H1 (cell line): ENCODE measurements around the gene CTCF. TPM values are rescaled to one million over a fixed set of nuclear protein-coding genes. Genes with fewer than 3 reads are reported as not detected.

Experiments used
- CTCF ChIA-PET: fragments of 300-600 bp; sonication (Branson Sonifier 250); formaldehyde crosslinking; loops from one replicate; lab custom pipeline; 2021; ENCODE audit not compliant: partially characterized antibody; lab: Charles Lee
- POLR2A ChIA-PET: fragments of 300-600 bp; sonication (Branson Sonifier 250); formaldehyde crosslinking; loops from one replicate; lab custom pipeline; 2021; ENCODE audit warnings: inconsistent platforms; ENCODE audit not compliant: partially characterized antibody; lab: Charles Lee
- DNase-seq, 2 experiments: peaks; one replicate each; pipeline versions ENCODE4 v3.0.0 to v3.0.0-alpha.2; 2010 to 2022; ENCODE audit warnings: low spot score in 2 of 2, low read depth in 1 of 2, mixed read lengths in 1 of 2
- FAIRE-seq: peaks from 2 replicates; lab custom pipeline; 2011; peaks lifted over from hg19 to GRCh38; lab: Jason Lieb, UNC
- H2AFZ ChIP-seq: 2 replicates; pipeline ENCODE4 v1.8.1; 2012; ENCODE audit warnings: low read length, inconsistent platforms
- H2AK5ac ChIP-seq: 2 replicates; pipeline ENCODE4 v1.6.1; 2013; ENCODE audit warnings: low read depth, low read length
- H2BK120ac ChIP-seq: replicated peaks from 2 replicates; pipeline ENCODE3; 2013; ENCODE audit warnings: low read depth, low read length, inconsistent platforms
- H2BK12ac ChIP-seq: 2 replicates; pipeline ENCODE4 v1.6.1; 2013; ENCODE audit warnings: low read depth, low read length
- H2BK15ac ChIP-seq: 2 replicates; pipeline ENCODE4 v1.6.1; 2013; ENCODE audit warnings: low read length
- H2BK20ac ChIP-seq: 2 replicates; pipeline ENCODE4 v1.6.1; 2013; ENCODE audit warnings: low read length
- H2BK5ac ChIP-seq: 2 replicates; pipeline ENCODE4 v1.6.1; 2013; ENCODE audit warnings: low read depth, low read length
- H3K14ac ChIP-seq: 2 replicates; pipeline ENCODE4 v1.6.1; 2013; ENCODE audit warnings: inconsistent platforms; ENCODE audit not compliant: insufficient read length
- H3K18ac ChIP-seq: 2 replicates; pipeline ENCODE4 v1.6.1; 2013; ENCODE audit warnings: low read length; ENCODE audit errors: extremely low read depth
- H3K23ac ChIP-seq: 2 replicates; pipeline ENCODE4 v1.6.1; 2013; ENCODE audit warnings: inconsistent platforms; ENCODE audit not compliant: insufficient read length
- H3K23me2 ChIP-seq: 2 replicates; pipeline ENCODE4 v1.6.1; 2013; ENCODE audit warnings: low read depth, low read length
- H3K27ac ChIP-seq: 2 replicates; pipeline ENCODE4 v1.6.1; 2011; ENCODE audit warnings: low read depth, low read length, inconsistent platforms
- H3K27me3 ChIP-seq, 4 experiments: replicated peaks in 1 of 4; 1 replicate in 1 of 4; 2 replicates in 3 of 4; pipeline versions ENCODE4 v1.6.1 to v1.8.1; 2011 to 2013; ENCODE audit warnings: low read length in 3 of 4, mild to moderate bottlenecking in 3 of 4, inconsistent platforms in 2 of 4, mixed read lengths in 2 of 4, moderate library complexity in 1 of 4; ENCODE audit not compliant: control insufficient read depth in 3 of 4, insufficient read depth in 3 of 4; ENCODE audit errors: extremely low read depth in 1 of 4
- H3K36me3 ChIP-seq, 4 experiments: 2 replicates each; pipeline versions ENCODE4 v1.6.1 to v1.8.1; 2011 to 2013; ENCODE audit warnings: mild to moderate bottlenecking in 4 of 4, low read length in 3 of 4, moderate library complexity in 2 of 4, control low read depth in 1 of 4, inconsistent platforms in 1 of 4; ENCODE audit not compliant: insufficient read depth in 4 of 4, control insufficient read depth in 2 of 4
- H3K4ac ChIP-seq: replicated peaks from 2 replicates; pipeline ENCODE3; 2013; ENCODE audit warnings: low read length, low read depth, mixed read lengths, inconsistent platforms; ENCODE audit not compliant: insufficient read length
- H3K4me1 ChIP-seq, 4 experiments: replicated peaks in 1 of 4; 1 replicate in 1 of 4; 2 replicates in 3 of 4; pipeline versions ENCODE4 v1.6.1 to v1.8.1; 2011 to 2013; ENCODE audit warnings: low read length in 3 of 4, inconsistent platforms in 2 of 4, mixed read lengths in 1 of 4; ENCODE audit not compliant: insufficient read depth in 4 of 4, control insufficient read depth in 3 of 4
- H3K4me2 ChIP-seq, 2 experiments: 2 replicates each; pipeline versions ENCODE4 v1.6.1 to v1.8.1; 2011 to 2013; ENCODE audit warnings: low read depth in 2 of 2, low read length in 2 of 2, control low read depth in 1 of 2, inconsistent platforms in 1 of 2, mild to moderate bottlenecking in 1 of 2; ENCODE audit not compliant: insufficient read depth in 1 of 2
- H3K4me3 ChIP-seq, 4 experiments: fragments of 200-600, 300-600 bp in 1 of 4; sonication (generic), shearing (Covaris generic), sonication (Bioruptor Twin) in 1 of 4; 2 replicates each; pipeline versions ENCODE4 v1.5.1 to v1.8.1; 2011 to 2016; ENCODE audit warnings: low read length in 4 of 4, low read depth in 3 of 4, control low read depth in 2 of 4, inconsistent platforms in 2 of 4, mild to moderate bottlenecking in 2 of 4, mixed read lengths in 1 of 4, moderate library complexity in 1 of 4; ENCODE audit not compliant: insufficient read depth in 2 of 4; ENCODE audit errors: extremely low read depth in 1 of 4
- H3K56ac ChIP-seq: replicated peaks from 2 replicates; pipeline ENCODE3; 2013; ENCODE audit warnings: low read depth, mild to moderate bottlenecking, mixed read lengths, low read length, inconsistent platforms; ENCODE audit not compliant: insufficient read length
- H3K79me1 ChIP-seq: 2 replicates; pipeline ENCODE4 v1.6.1; 2013; ENCODE audit warnings: low read depth, low read length, control low read depth
- H3K79me2 ChIP-seq, 2 experiments: 2 replicates each; pipeline versions ENCODE4 v1.6.1 to v1.8.1; 2012 to 2013; ENCODE audit warnings: low read length in 2 of 2, mild to moderate bottlenecking in 2 of 2, inconsistent platforms in 1 of 2; ENCODE audit not compliant: insufficient read depth in 2 of 2, control insufficient read depth in 1 of 2
- H3K9ac ChIP-seq, 4 experiments: replicated peaks in 1 of 4; 1 replicate in 1 of 4; 2 replicates in 3 of 4; pipeline versions ENCODE4 v1.6.1 to v1.8.1; 2011 to 2013; ENCODE audit warnings: low read depth in 3 of 4, low read length in 3 of 4, control low read depth in 2 of 4, mild to moderate bottlenecking in 2 of 4, moderate library complexity in 2 of 4, inconsistent platforms in 1 of 4; ENCODE audit errors: extremely low read depth in 1 of 4
- H3K9me3 ChIP-seq, 2 experiments: 2 replicates each; pipeline versions ENCODE4 v1.6.1 to v1.8.1; 2012 to 2013; ENCODE audit warnings: mild to moderate bottlenecking in 2 of 2, moderate library complexity in 2 of 2, control low read depth in 1 of 2, inconsistent platforms in 1 of 2, low read depth in 1 of 2, low read length in 1 of 2, mixed read lengths in 1 of 2; ENCODE audit not compliant: insufficient read depth in 2 of 2
- H4K20me1 ChIP-seq, 2 experiments: replicated peaks in 1 of 2; 2 replicates each; pipeline versions ENCODE3 to v1.8.1; 2011 to 2013; ENCODE audit warnings: inconsistent platforms in 2 of 2, low read length in 2 of 2, mild to moderate bottlenecking in 1 of 2; ENCODE audit not compliant: insufficient read depth in 2 of 2, control insufficient read depth in 1 of 2
- H4K5ac ChIP-seq: 2 replicates; pipeline ENCODE4 v1.6.1; 2013; ENCODE audit warnings: low read length, low read depth, mixed read lengths, inconsistent platforms; ENCODE audit not compliant: insufficient read length
- H4K8ac ChIP-seq: 2 replicates; pipeline ENCODE4 v1.8.0; 2013; ENCODE audit warnings: mild to moderate bottlenecking, moderate library complexity, low read length, inconsistent platforms; ENCODE audit not compliant: insufficient read depth; ENCODE audit errors: extremely low read depth
- H4K91ac ChIP-seq: replicated peaks from 2 replicates; pipeline ENCODE3; 2013; ENCODE audit warnings: low read length, mixed read lengths, inconsistent platforms; ENCODE audit not compliant: insufficient read length
- ASH2L ChIP-seq: fragments of 200-600, 300-600 bp; sonication (generic); IDR thresholded peaks from one replicate; pipeline ENCODE4 v1.7.1; 2017; ENCODE audit warnings: low read length
- BRCA1 ChIP-seq: IDR thresholded peaks from 2 replicates; pipeline ENCODE4 v1.6.1; 2012; ENCODE audit warnings: low read depth, low read length, improper control_type of control experiment
- CHD2 ChIP-seq: IDR thresholded peaks from 2 replicates; pipeline ENCODE4 v1.6.1; 2012; ENCODE audit warnings: low read length, improper control_type of control experiment
- EZH2 ChIP-seq: fragments of 200-600 bp; sonication (generic); IDR thresholded peaks from 2 replicates; pipeline ENCODE4 v1.7.1; 2012; ENCODE audit warnings: low read depth, mild to moderate bottlenecking, moderate library complexity, low read length, inconsistent platforms; ENCODE audit not compliant: severe bottlenecking
- HDAC2 ChIP-seq, 2 experiments: fragments of 300-600 bp in 1 of 2; sonication (generic) in 1 of 2; IDR thresholded peaks; 2 replicates each; pipeline ENCODE4 v1.6.1; 2011 to 2012; ENCODE audit warnings: low read depth in 2 of 2, low read length in 2 of 2, mild to moderate bottlenecking in 2 of 2, moderate library complexity in 2 of 2, borderline replicate concordance in 1 of 2, inconsistent platforms in 1 of 2
- KDM1A ChIP-seq: fragments of 200-600, 300-600 bp; sonication (generic); IDR thresholded peaks from 2 replicates; pipeline ENCODE4 v1.7.1; 2016; ENCODE audit warnings: mild to moderate bottlenecking, low read length, borderline replicate concordance
- KDM4A ChIP-seq: IDR thresholded peaks from one replicate; pipeline ENCODE4 v1.7.1; 2012; ENCODE audit warnings: low read depth, mild to moderate bottlenecking, moderate library complexity, low read length, inconsistent platforms; ENCODE audit not compliant: severe bottlenecking
- NANOG ChIP-seq: IDR thresholded peaks from 2 replicates; pipeline ENCODE4 v1.6.1; 2011; ENCODE audit warnings: low read length, low read depth, mild to moderate bottlenecking, inconsistent platforms; ENCODE audit not compliant: insufficient read depth, poor library complexity, severe bottlenecking
- SIN3A ChIP-seq, 2 experiments: IDR thresholded peaks in 1 of 2; conservative IDR thresholded peaks in 1 of 2; 2 replicates each; pipeline ENCODE4 v1.6.1; 2011 to 2012; ENCODE audit warnings: low read length in 2 of 2, improper control_type of control experiment in 1 of 2, low read depth in 1 of 2, mild to moderate bottlenecking in 1 of 2
- SIRT6 ChIP-seq: IDR thresholded peaks from one replicate; pipeline ENCODE4 v1.7.1; 2012; ENCODE audit warnings: low read length, inconsistent platforms
- SP2 ChIP-seq: IDR thresholded peaks from 2 replicates; pipeline ENCODE4 v1.6.1; 2012; ENCODE audit warnings: mild to moderate bottlenecking, low read length, inconsistent platforms
- TAF7 ChIP-seq: optimal IDR thresholded peaks from 2 replicates; pipeline ENCODE3; 2011; ENCODE audit warnings: low read depth, mild to moderate bottlenecking, inconsistent platforms, low read length, moderate library complexity, borderline replicate concordance
- ZNF274 ChIP-seq: IDR thresholded peaks from 2 replicates; pipeline ENCODE4 v1.7.0; 2012; ENCODE audit warnings: low read length, borderline replicate concordance; ENCODE audit errors: extremely low read depth
- WGBS, 2 experiments: shearing (Covaris generic) in 1 of 2; methylation state at CpG; one replicate each; pipeline versions ENCODE4 v1.1.6 to v1.1.7; 2013 to 2015; ENCODE audit warnings: low lambda C conversion rate in 2 of 2, mixed read lengths in 2 of 2, inconsistent platforms in 1 of 2, low coverage in 1 of 2, missing lambda C conversion rate in 1 of 2; ENCODE audit not compliant: insufficient replicate concordance in 2 of 2, insufficient coverage in 1 of 2, insufficient read length in 1 of 2; ENCODE audit errors: extremely low coverage in 1 of 2, missing lambda C conversion rate in 1 of 2; 5-methylcytosine and 5-hydroxymethylcytosine counted together
- polyA plus RNA-seq, 7 experiments: library from polyadenylated mRNA; depleted of rRNA in 3 of 7; stranded (reverse) in 5 of 7; unstranded in 2 of 7; fragments of >200 nt in 5 of 7; fragments of 200-250 nt in 2 of 7; gene quantifications; 1 replicate in 5 of 7; 2 replicates in 1 of 7; 4 replicates in 1 of 7; pipeline versions ENCODE4 v1.2.1 to v1.2.3, GENCODE V29; 2011 to 2013; ENCODE audit warnings: missing spikeins in 2 of 7, mixed read lengths in 2 of 7
- total RNA-seq: library from RNA; stranded (reverse); fragmentation: NEBNext Ultra II Directional; extraction: Animal tissue kit (Norgen Biotek cat#: 25700); gene quantifications from 2 replicates; pipeline ENCODE4 v1.2.1, GENCODE V29; 2021
- TF ChIP-seq, protein P1 (sequence below): IDR thresholded peaks from 2 replicates; pipeline ENCODE4 v1.6.1; 2012; ENCODE audit warnings: inconsistent platforms

The CTCF gene
- total and polyA plus RNA-seq, 2 of the 8 experiments (the other 6 are each of a cell fraction or from before 2014, with no cell fraction given) = 32.4 to 66.0 TPM

- Histone ChIP-seq H2BK20ac (no peak overlapping the region), H3K18ac (no peak overlapping the region), H2BK12ac (no peak overlapping the region), H2AK5ac (no peak overlapping the region), H3K14ac (no peak overlapping the region), H3K9ac (no peak overlapping the region), H4K20me1 (peaks cover 0 to 2% of the 10 kb centered on the region in 2 experiments), H3K4me1 (no peaks in the 10 kb centered on the region), H4K5ac (no peak overlapping the region), H3K79me2 (no peaks in the 10 kb centered on the region), H2BK5ac (no peak overlapping the region), H3K23me2 (no peaks in the 10 kb centered on the region), H3K27ac (no peak overlapping the region), H3K79me1 (no peaks in the 10 kb centered on the region), H3K4ac (no peak overlapping the region), H3K4me2 (no peak overlapping the region), H3K27me3 (no peaks in the 10 kb centered on the region), H3K4me3 (no peak overlapping the region), H3K9me3 (no peaks in the 10 kb centered on the region), H2BK120ac (no peak overlapping the region), H3K23ac (no peak overlapping the region), H4K8ac (no peak overlapping the region), H4K91ac (no peak overlapping the region), H2BK15ac (no peak overlapping the region), H3K56ac (no peak overlapping the region), H3K36me3 (peaks cover 9 to 41% (median 27%) of the 10 kb centered on the region in 4 experiments), H2AFZ (no peak overlapping the region)
- POLR2A ChIA-PET = no interaction called here
- DNase-seq = no peak
- WGBS, 2 experiments = 94% methylated on average over 12 of the region's 12 CpGs; no CpG with 5 or more reads in 1 of the 2 experiments
- FAIRE-seq = no peak
- CTCF ChIA-PET = interaction anchor here (0.6 to 18.0 kb wide), 4 partner anchors 11 to 117 kb away, joined by 3 to 202 read pairs (median 90); partner anchors contain the start of genes ACD, C16orf86, ENKD1 and PARD6A
- TF ChIP-seq CHD2 = no peak
- no peak for TF ChIP-seq KDM1A
- no peak for TF ChIP-seq BRCA1
- TF ChIP-seq ZNF274 = no peak
- TF ChIP-seq TAF7 = no peak
- TF ChIP-seq NANOG = no peak
- no peak for TF ChIP-seq HDAC2 (IDR thresholded peaks at IDR 0.05; ENCODE audit: borderline replicate concordance in 1 of 2, low read depth in 2 of 2, low read length in 2 of 2)
- TF ChIP-seq SP2 = no peak
- TF ChIP-seq EZH2 = no peak
- no peak for TF ChIP-seq ASH2L
- TF ChIP-seq SIN3A (conservative IDR thresholded peaks at IDR 0.05 in 1 of 2, IDR thresholded peaks at IDR 0.05 in 1 of 2; ENCODE audit: low read depth in 1 of 2, low read length in 2 of 2) = no peak
- TF ChIP-seq KDM4A = no peak
- TF ChIP-seq, protein P1, sequence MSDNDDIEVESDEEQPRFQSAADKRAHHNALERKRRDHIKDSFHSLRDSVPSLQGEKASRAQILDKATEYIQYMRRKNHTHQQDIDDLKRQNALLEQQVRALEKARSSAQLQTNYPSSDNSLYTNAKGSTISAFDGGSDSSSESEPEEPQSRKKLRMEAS = no peak
- no peak for TF ChIP-seq SIRT6
Observed at GRCh38 chr16:67637625-67638024, 75.3 kb downstream of the CTCF start.
